HL-60 (cell line): ENCODE data around the gene SLC17A5.

Source experiments
- DNase-seq, 2 experiments: peaks; one replicate each; pipeline ENCODE4 v3.0.0-alpha.2; 2010 to 2020; ENCODE audit warnings: low read depth in 1 of 2, low spot score in 1 of 2
- H3K27ac ChIP-seq: fragments of 250-450 bp; sonication (Bioruptor Pico); replicated peaks from 2 replicates; pipeline ENCODE4 v1.5.1; 2020; ENCODE audit warnings: mild to moderate bottlenecking, moderate library complexity
- H3K27me3 ChIP-seq: fragments of 250-450 bp; sonication (Bioruptor Pico); 2 replicates; pipeline ENCODE4 v1.5.1; 2021; ENCODE audit warnings: mild to moderate bottlenecking, moderate library complexity; ENCODE audit not compliant: insufficient read depth, poor library complexity, severe bottlenecking
- H3K4me3 ChIP-seq: replicated peaks from 2 replicates; pipeline ENCODE4 v1.5.1; 2011; ENCODE audit warnings: mild to moderate bottlenecking, control low read depth, low read length; ENCODE audit not compliant: insufficient read depth
- GABPA ChIP-seq: IDR thresholded peaks from 2 replicates; pipeline ENCODE4 v1.6.1; 2012; ENCODE audit warnings: low read depth
- POLR2AphosphoS5 ChIP-seq: IDR thresholded peaks from 2 replicates; pipeline ENCODE4 v1.6.1; 2012; ENCODE audit warnings: low read depth
- SPI1 ChIP-seq: IDR thresholded peaks from 2 replicates; pipeline ENCODE4 v1.6.1; 2012; ENCODE audit warnings: low read depth, mild to moderate bottlenecking, borderline replicate concordance
- TF ChIP-seq, protein P1 (sequence below): IDR thresholded peaks from 2 replicates; pipeline ENCODE4 v1.6.1; 2012; ENCODE audit warnings: low read depth; ENCODE audit not compliant: insufficient replicate concordance
- TF ChIP-seq, protein P2 (sequence below): IDR thresholded peaks from one replicate; pipeline ENCODE4 v1.5.1; 2011; ENCODE audit warnings: low read length, control low read depth, inconsistent platforms; ENCODE audit not compliant: insufficient read depth

Gene SLC17A5

DNA sequence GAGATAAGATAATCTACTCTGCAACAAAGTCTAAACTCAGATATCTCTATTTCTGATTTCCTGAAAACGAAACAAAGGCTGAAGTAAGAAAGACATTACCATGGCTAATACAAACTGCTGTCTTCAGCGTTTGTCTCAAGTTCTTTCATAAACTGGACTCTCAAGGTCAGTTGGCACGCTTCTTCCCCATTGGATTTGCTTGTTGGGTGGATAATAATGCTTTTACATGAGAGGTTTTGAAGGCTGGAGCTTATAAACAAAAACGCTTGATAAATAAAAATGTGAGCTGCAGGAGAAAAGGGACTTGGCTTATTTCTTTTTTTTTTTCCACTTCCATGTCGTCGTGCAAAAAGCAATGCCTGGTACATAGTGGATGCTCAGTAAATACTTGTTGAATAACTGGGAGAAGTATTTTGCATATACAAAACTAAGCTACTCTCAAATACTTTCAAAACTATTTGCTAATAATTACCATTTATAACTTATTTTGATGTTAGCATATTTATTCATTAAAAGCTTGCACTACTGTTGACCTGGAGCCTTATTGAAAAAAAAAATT, 67.3 kb downstream of the SLC17A5 start:
- TF ChIP-seq SPI1 = no peak
- TF ChIP-seq GABPA = no peak
- no peak for TF ChIP-seq POLR2AphosphoS5
- TF ChIP-seq, protein P1, sequence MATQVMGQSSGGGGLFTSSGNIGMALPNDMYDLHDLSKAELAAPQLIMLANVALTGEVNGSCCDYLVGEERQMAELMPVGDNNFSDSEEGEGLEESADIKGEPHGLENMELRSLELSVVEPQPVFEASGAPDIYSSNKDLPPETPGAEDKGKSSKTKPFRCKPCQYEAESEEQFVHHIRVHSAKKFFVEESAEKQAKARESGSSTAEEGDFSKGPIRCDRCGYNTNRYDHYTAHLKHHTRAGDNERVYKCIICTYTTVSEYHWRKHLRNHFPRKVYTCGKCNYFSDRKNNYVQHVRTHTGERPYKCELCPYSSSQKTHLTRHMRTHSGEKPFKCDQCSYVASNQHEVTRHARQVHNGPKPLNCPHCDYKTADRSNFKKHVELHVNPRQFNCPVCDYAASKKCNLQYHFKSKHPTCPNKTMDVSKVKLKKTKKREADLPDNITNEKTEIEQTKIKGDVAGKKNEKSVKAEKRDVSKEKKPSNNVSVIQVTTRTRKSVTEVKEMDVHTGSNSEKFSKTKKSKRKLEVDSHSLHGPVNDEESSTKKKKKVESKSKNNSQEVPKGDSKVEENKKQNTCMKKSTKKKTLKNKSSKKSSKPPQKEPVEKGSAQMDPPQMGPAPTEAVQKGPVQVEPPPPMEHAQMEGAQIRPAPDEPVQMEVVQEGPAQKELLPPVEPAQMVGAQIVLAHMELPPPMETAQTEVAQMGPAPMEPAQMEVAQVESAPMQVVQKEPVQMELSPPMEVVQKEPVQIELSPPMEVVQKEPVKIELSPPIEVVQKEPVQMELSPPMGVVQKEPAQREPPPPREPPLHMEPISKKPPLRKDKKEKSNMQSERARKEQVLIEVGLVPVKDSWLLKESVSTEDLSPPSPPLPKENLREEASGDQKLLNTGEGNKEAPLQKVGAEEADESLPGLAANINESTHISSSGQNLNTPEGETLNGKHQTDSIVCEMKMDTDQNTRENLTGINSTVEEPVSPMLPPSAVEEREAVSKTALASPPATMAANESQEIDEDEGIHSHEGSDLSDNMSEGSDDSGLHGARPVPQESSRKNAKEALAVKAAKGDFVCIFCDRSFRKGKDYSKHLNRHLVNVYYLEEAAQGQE = no peak
- TF ChIP-seq, protein P2, sequence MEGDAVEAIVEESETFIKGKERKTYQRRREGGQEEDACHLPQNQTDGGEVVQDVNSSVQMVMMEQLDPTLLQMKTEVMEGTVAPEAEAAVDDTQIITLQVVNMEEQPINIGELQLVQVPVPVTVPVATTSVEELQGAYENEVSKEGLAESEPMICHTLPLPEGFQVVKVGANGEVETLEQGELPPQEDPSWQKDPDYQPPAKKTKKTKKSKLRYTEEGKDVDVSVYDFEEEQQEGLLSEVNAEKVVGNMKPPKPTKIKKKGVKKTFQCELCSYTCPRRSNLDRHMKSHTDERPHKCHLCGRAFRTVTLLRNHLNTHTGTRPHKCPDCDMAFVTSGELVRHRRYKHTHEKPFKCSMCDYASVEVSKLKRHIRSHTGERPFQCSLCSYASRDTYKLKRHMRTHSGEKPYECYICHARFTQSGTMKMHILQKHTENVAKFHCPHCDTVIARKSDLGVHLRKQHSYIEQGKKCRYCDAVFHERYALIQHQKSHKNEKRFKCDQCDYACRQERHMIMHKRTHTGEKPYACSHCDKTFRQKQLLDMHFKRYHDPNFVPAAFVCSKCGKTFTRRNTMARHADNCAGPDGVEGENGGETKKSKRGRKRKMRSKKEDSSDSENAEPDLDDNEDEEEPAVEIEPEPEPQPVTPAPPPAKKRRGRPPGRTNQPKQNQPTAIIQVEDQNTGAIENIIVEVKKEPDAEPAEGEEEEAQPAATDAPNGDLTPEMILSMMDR = no peak
- peak overlapping the region; percentile 82 for H3K27ac ChIP-seq
- no peaks in the 10 kb centered on the region for H3K27me3 ChIP-seq
- no peak overlapping the region for H3K4me3 ChIP-seq
- no peak for DNase-seq

DNA sequence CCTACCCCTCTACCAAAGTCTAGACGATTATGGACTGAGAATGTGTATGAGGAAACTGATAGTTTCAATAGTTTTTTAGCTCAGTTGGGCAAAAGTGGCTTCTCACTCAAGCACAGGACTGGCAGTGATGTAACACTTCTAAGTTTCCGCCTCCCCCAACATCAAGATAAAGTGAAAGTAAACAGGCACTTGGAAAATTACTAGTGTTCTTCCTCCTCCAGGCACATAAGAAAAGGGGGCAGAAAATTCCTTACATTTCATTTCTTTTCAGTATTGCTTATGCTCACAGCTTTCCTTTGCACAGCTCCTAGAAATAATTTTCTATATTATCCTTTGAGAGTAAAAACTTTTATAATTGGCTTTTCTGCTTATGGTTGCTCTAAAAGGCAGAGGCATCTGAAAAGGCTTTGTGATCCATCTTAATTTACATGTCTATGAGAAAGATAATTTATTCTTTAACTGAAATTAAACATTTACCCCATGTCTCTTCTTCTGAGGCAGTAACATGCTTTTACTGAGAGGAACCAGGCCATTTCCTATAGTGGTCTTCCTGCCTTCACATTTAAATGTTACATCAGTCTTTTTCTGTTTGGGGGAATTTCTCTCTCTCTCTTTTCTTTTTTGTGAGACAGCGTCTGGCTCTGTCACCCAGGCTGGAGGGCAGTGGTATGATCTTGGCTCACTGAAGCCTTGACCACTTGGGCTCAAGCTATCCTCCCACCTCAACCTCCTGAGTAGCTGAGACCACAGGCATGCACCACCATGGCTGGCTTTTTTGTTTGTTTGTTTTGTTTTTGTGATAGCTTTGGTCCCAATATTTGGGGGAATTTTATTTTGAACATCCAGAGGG, 68.0 kb downstream of the SLC17A5 start:
- TF ChIP-seq, protein P1 = peak; percentile 27
- TF ChIP-seq, protein P2 = no peak
- TF ChIP-seq GABPA = no peak
- 0 out of 2 replicates have a peak overlapping the region, but pooled peaks have one; percentile 1 for H3K4me3 ChIP-seq
- peak; percentile 47 to 83 for DNase-seq
- no peaks in the 10 kb centered on the region for H3K27me3 ChIP-seq
- H3K27ac ChIP-seq = peak overlapping the region; percentile 82

DNA sequence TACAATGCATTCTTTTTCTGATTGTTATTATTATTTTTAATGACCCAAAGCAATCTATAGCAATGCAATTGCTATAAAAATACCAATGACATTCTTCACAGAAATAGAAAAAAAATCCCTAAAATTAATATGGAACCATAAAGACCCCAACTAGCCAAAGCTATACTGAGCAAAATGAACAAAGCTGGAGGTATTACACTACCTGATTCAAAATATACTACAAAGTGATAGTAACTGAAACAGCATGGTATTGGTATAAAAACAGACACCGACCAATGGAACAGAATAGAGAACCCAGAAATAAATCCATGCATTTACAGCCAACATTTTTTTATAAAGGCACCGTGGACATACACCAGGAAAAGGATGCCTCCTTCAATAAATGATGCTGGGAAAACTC, 72.5 kb downstream of the SLC17A5 start:
- Histone ChIP-seq H3K27ac (no peak overlapping the region), H3K27me3 (no peaks in the 10 kb centered on the region), H3K4me3 (no peak overlapping the region)
- TF ChIP-seq SPI1 = no peak
- TF ChIP-seq GABPA = no peak
- TF ChIP-seq POLR2AphosphoS5 = no peak
- TF ChIP-seq, protein P2 = no peak
- TF ChIP-seq, protein P1 = no peak
- no peak for DNase-seq
